Measurements from ENCODE around the gene LFNG. TPM values are rescaled to one million over a fixed set of nuclear protein-coding genes. Genes with fewer than 3 reads are reported as not detected.

Gene LFNG
- total RNA-seq, 1 donor from 2014 or later: 75.5 TPM

DNA sequence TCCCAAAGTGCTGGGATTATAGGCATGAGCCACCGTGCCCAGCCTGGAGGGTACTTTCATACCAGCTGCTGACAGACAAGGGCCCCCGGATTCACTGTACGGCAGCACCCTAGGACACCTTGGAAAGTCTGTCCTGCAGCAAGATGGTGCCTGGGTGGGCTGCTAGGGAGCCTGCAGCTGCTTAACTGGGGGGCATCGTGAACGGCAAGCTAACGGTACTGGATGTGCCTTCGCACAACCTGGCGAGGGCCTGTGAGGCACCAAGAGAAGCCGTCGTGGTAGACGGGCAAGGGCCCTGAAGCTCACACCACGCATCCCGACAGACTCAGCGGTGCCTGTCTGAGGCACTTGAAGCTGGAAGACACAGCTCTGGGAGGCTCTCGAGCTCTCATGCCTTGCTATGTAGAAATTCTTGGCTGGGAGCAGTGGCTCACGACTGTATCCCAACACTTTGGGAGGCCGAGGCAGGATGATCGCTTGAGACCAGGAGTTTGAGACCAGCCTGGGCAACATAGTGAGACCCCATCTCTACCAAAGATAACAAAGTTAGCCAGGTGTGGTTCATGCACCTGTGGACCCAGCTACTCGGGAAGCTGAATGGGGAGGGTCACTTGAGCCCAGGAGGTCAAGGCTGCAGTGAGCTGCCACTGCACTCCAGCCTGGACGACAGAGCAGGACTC lies 26.3 kb downstream of the LFNG start:
- no peaks in the 10 kb centered on the region for H3K4me1 Mint-ChIP-seq (ENCODE audit: low read depth, unreplicated experiment)
- DNase-seq: peak; percentile 5
- H3K4me3 Mint-ChIP-seq (ENCODE audit: unreplicated experiment): no peak overlapping the region
- H3K27ac Mint-ChIP-seq (ENCODE audit: unreplicated experiment): no peak overlapping the region
- TF ChIP-seq, protein P1, sequence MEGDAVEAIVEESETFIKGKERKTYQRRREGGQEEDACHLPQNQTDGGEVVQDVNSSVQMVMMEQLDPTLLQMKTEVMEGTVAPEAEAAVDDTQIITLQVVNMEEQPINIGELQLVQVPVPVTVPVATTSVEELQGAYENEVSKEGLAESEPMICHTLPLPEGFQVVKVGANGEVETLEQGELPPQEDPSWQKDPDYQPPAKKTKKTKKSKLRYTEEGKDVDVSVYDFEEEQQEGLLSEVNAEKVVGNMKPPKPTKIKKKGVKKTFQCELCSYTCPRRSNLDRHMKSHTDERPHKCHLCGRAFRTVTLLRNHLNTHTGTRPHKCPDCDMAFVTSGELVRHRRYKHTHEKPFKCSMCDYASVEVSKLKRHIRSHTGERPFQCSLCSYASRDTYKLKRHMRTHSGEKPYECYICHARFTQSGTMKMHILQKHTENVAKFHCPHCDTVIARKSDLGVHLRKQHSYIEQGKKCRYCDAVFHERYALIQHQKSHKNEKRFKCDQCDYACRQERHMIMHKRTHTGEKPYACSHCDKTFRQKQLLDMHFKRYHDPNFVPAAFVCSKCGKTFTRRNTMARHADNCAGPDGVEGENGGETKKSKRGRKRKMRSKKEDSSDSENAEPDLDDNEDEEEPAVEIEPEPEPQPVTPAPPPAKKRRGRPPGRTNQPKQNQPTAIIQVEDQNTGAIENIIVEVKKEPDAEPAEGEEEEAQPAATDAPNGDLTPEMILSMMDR (IDR thresholded peaks at IDR 0.05; ENCODE audit: partially characterized antibody, unreplicated experiment): no peak
- H3K36me3 Mint-ChIP-seq (ENCODE audit: unreplicated experiment): no peaks in the 10 kb centered on the region
- peaks cover 2% of the 10 kb centered on the region for H3K27me3 Mint-ChIP-seq (ENCODE audit: unreplicated experiment)
- peaks cover 1% of the 10 kb centered on the region for H3K9me3 Mint-ChIP-seq (ENCODE audit: unreplicated experiment)

- TF ChIP-seq, protein P1 (IDR thresholded peaks at IDR 0.05; ENCODE audit: partially characterized antibody, unreplicated experiment): no peak
- no peaks in the 10 kb centered on the region for H3K36me3 Mint-ChIP-seq (ENCODE audit: unreplicated experiment)
- H3K27ac Mint-ChIP-seq (ENCODE audit: unreplicated experiment): no peak overlapping the region
These were observed 27.4 kb downstream of the LFNG start for GRCh38 chr7:2546776-2547586.

GRCh38 chr7:2551418-2551817 lies 31.8 kb downstream of the LFNG start:
- peaks cover 5% of the 10 kb centered on the region for H3K4me1 Mint-ChIP-seq (ENCODE audit: low read depth, unreplicated experiment)
- no peaks in the 10 kb centered on the region for H3K27me3 Mint-ChIP-seq (ENCODE audit: unreplicated experiment)
- H3K9me3 Mint-ChIP-seq (ENCODE audit: unreplicated experiment): peaks cover 5% of the 10 kb centered on the region
- H3K4me3 Mint-ChIP-seq (ENCODE audit: unreplicated experiment): no peak overlapping the region
- H3K27ac Mint-ChIP-seq (ENCODE audit: unreplicated experiment): no peak overlapping the region
- H3K36me3 Mint-ChIP-seq (ENCODE audit: unreplicated experiment): no peaks in the 10 kb centered on the region
- TF ChIP-seq, protein P1 (IDR thresholded peaks at IDR 0.05; ENCODE audit: partially characterized antibody, unreplicated experiment): no peak
- DNase-seq: no peak

More at GRCh38 chr7:2546776-2547586, 27.4 kb downstream of the LFNG start:
- no peak for DNase-seq
- Mint-ChIP-seq H3K9me3 (ENCODE audit: unreplicated experiment) (peaks cover 1% of the 10 kb centered on the region), H3K4me3 (ENCODE audit: unreplicated experiment) (no peak overlapping the region), H3K4me1 (ENCODE audit: low read depth, unreplicated experiment) (no peaks in the 10 kb centered on the region), H3K27me3 (ENCODE audit: unreplicated experiment) (peaks cover 2% of the 10 kb centered on the region)

GRCh38 chr7:2553108-2553507 lies 33.5 kb downstream of the LFNG start:
- Mint-ChIP-seq H3K4me1 (ENCODE audit: low read depth, unreplicated experiment) (peaks cover 5% of the 10 kb centered on the region), H3K36me3 (ENCODE audit: unreplicated experiment) (no peaks in the 10 kb centered on the region), H3K9me3 (ENCODE audit: unreplicated experiment) (peaks cover 10% of the 10 kb centered on the region), H3K4me3 (ENCODE audit: unreplicated experiment) (peak overlapping the region; percentile 25), H3K27me3 (ENCODE audit: unreplicated experiment) (peaks cover 3% of the 10 kb centered on the region), H3K27ac (ENCODE audit: unreplicated experiment) (no peak overlapping the region)
- no peak for DNase-seq
- TF ChIP-seq, protein P1 (IDR thresholded peaks at IDR 0.05; ENCODE audit: partially characterized antibody, unreplicated experiment): no peak

All from glutamatergic neuron (in vitro differentiated cells).